Trophoblast cell (in vitro differentiated cells and primary cell): ENCODE measurements around the gene OR51B2.
"Not testable (repeated sequence)": the region's sequence is repeated elsewhere in the genome, so short reads cannot be mapped to it uniquely, and the experiment has no call there.

Source experiments
- DNase-seq, 2 donors: peaks; one replicate each; pipeline ENCODE4 v3.0.0-alpha.2; 2016
- H2AFZ ChIP-seq: 2 replicates; pipeline ENCODE4 v1.6.1; 2013; ENCODE audit warnings: low read length, moderate library complexity, mild to moderate bottlenecking; ENCODE audit not compliant: insufficient read depth, poor library complexity
- H2AK5ac ChIP-seq: 2 replicates; pipeline ENCODE4 v1.6.1; 2013; ENCODE audit warnings: mild to moderate bottlenecking, low read length
- H2BK120ac ChIP-seq: 2 replicates; pipeline ENCODE4 v1.6.1; 2013; ENCODE audit warnings: low read length, mild to moderate bottlenecking, moderate library complexity; ENCODE audit not compliant: insufficient read depth, poor library complexity
- H2BK12ac ChIP-seq: 2 replicates; pipeline ENCODE4 v1.6.1; 2013; ENCODE audit warnings: mild to moderate bottlenecking, low read length, moderate library complexity
- H2BK5ac ChIP-seq: 2 replicates; pipeline ENCODE4 v1.6.1; 2013; ENCODE audit warnings: low read length, low read depth, moderate library complexity, mild to moderate bottlenecking; ENCODE audit not compliant: poor library complexity
- H3K14ac ChIP-seq: 2 replicates; pipeline ENCODE4 v1.6.1; 2013; ENCODE audit warnings: mild to moderate bottlenecking, low read length
- H3K18ac ChIP-seq: 2 replicates; pipeline ENCODE4 v1.6.1; 2013; ENCODE audit warnings: mild to moderate bottlenecking, low read length
- H3K23ac ChIP-seq: 2 replicates; pipeline ENCODE4 v1.6.1; 2013; ENCODE audit warnings: low read length
- H3K27ac ChIP-seq: 2 replicates; pipeline ENCODE4 v1.5.1; 2013; ENCODE audit warnings: low read depth, mild to moderate bottlenecking, inconsistent platforms, low read length, moderate library complexity
- H3K27me3 ChIP-seq: 2 replicates; pipeline ENCODE4 v1.6.1; 2013; ENCODE audit warnings: inconsistent platforms, mild to moderate bottlenecking, low read length, moderate library complexity; ENCODE audit not compliant: insufficient read depth
- H3K36me3 ChIP-seq, 2 experiments: 1 replicate in 1 of 2; 2 replicates in 1 of 2; pipeline ENCODE4 v1.6.1; 2013; ENCODE audit warnings: low read length in 2 of 2, mild to moderate bottlenecking in 2 of 2, moderate library complexity in 1 of 2; ENCODE audit not compliant: insufficient read depth in 2 of 2, control insufficient read depth in 1 of 2
- H3K4ac ChIP-seq: 2 replicates; pipeline ENCODE4 v1.6.1; 2013; ENCODE audit warnings: low read depth, mild to moderate bottlenecking, low read length, moderate library complexity
- H3K4me1 ChIP-seq, 2 experiments: 1 replicate in 1 of 2; 2 replicates in 1 of 2; pipeline ENCODE4 v1.6.1; 2013; ENCODE audit warnings: low read length in 2 of 2, mild to moderate bottlenecking in 2 of 2, moderate library complexity in 1 of 2; ENCODE audit not compliant: insufficient read depth in 2 of 2, control insufficient read depth in 1 of 2
- H3K4me2 ChIP-seq: 2 replicates; pipeline ENCODE4 v1.6.1; 2013; ENCODE audit warnings: inconsistent platforms, mild to moderate bottlenecking, low read length, moderate library complexity
- H3K4me3 ChIP-seq: 2 replicates; pipeline ENCODE4 v1.5.1; 2013; ENCODE audit warnings: mild to moderate bottlenecking, low read depth, low read length, inconsistent platforms
- H3K79me1 ChIP-seq: one replicate; pipeline ENCODE4 v1.6.1; 2013; ENCODE audit warnings: low read length
- H3K79me2 ChIP-seq: 2 replicates; pipeline ENCODE4 v1.6.1; 2013; ENCODE audit warnings: low read length, mild to moderate bottlenecking; ENCODE audit not compliant: control insufficient read depth, insufficient read depth, poor library complexity
- H3K9ac ChIP-seq: 2 replicates; pipeline ENCODE4 v1.6.1; 2013; ENCODE audit warnings: mild to moderate bottlenecking, low read length
- H3K9me3 ChIP-seq: 2 replicates; pipeline ENCODE4 v1.6.1; 2013; ENCODE audit warnings: low read depth, mild to moderate bottlenecking, control low read depth, inconsistent platforms, low read length; ENCODE audit not compliant: insufficient read depth
- H4K12ac ChIP-seq: 2 replicates; pipeline ENCODE4 v1.6.1; 2013; ENCODE audit warnings: low read depth, mild to moderate bottlenecking, low read length, moderate library complexity
- H4K8ac ChIP-seq: 2 replicates; pipeline ENCODE4 v1.6.1; 2013; ENCODE audit warnings: low read depth, mild to moderate bottlenecking, low read length, moderate library complexity
- H4K91ac ChIP-seq: one replicate; pipeline ENCODE4 v1.6.1; 2013; ENCODE audit warnings: low read depth, mild to moderate bottlenecking, low read length, moderate library complexity
- WGBS: extraction: QIAGEN DNeasy Blood & Tissue Kit; methylation state at CpG from one replicate; pipeline ENCODE4 v1.1.7; 2013; ENCODE audit warnings: missing lambda C conversion rate; ENCODE audit not compliant: insufficient read length, insufficient coverage; ENCODE audit errors: extremely low coverage; 5-methylcytosine and 5-hydroxymethylcytosine counted together

The OR51B2 gene

DNA sequence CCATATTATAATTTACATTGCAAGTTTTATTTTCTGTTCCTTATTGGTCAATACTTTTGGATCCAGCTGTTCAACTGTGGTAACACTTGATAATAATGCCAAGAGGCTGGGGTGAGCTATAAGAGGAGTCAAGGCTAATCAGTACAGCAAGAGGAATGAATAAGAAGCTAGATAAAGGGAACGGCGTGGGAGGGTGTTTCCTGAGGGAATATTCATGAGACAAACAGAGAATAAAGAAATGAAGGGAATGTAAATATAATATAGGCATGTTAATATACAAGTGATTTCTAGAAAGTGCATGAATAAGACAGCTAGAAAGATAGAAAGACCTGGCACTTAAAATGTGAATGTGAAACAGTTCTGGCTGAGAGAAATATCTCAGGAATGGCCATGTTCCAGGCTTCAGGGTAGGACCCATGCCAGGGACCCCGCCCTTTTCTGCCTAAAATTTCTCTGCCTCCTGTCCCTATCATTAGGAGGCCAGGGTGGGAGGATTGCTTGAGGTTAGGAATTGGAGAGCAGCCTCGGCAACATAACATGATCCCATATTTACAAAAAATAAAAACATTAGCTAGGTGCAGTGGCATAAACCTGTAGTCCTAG, 26.3 kb downstream of the OR51B2 start:
- DNase-seq: no peak
- Histone ChIP-seq H3K27ac (no peak overlapping the region), H3K4me2 (no peak overlapping the region)

DNA sequence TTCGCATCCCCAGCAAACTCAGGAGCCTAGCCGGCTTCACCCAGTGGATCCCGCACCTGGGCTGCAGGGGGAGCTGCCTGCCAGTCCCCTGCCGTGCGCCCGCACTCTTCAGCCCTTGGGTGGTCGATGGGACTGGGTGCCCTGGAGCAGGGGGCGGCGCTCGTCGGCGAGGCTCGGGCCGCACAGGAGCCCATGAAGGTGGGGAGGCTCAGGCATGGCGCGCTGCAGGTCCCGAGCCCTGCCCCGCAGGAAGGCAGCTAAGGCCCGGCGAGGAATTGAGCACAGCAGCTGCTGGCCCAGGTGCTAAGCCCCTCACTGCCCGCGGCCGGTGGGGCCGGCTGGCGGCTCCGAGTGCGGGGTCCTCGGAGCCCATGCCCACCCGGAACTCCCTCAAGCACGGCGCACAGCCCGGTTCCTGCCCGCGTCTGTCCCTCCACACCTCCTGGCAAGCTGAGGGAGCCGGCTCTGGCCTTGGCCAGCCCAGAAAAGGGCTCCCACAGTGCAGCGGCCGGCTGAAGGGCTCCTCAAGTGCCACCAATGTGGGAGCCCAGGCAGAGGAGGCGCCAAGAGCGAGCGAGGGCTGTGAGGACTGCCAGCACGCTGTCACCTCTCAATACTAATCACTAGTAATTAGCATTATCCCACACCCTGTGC, 29.6 kb downstream of the OR51B2 start:
- DNase-seq, H2BK120ac ChIP-seq, H2AK5ac ChIP-seq, H3K4me1 ChIP-seq, H3K36me3 ChIP-seq, H3K79me1 ChIP-seq, H3K79me2 ChIP-seq, H4K91ac ChIP-seq, H4K8ac ChIP-seq, H4K12ac ChIP-seq, H3K27me3 ChIP-seq, H3K4ac ChIP-seq, H3K14ac ChIP-seq, H2BK12ac ChIP-seq, H3K27ac ChIP-seq, H3K9me3 ChIP-seq, H3K4me2 ChIP-seq, H3K18ac ChIP-seq, H2AFZ ChIP-seq, H3K23ac ChIP-seq, H2BK5ac ChIP-seq, H3K9ac ChIP-seq, H3K4me3 ChIP-seq: not testable (repeated sequence)
- WGBS: no CpG with 5 or more reads among the region's 41 CpGs

More for the DNA sequence above, 26.3 kb downstream of the OR51B2 start:
- Histone ChIP-seq H3K23ac (no peak overlapping the region), H4K91ac (no peak overlapping the region), H3K79me2 (no peaks in the 10 kb centered on the region), H2AK5ac (no peak overlapping the region), H3K4ac (no peak overlapping the region), H3K4me1 (no peaks in the 10 kb centered on the region), H3K18ac (no peak overlapping the region), H2BK5ac (no peak overlapping the region), H3K36me3 (no peaks in the 10 kb centered on the region), H2AFZ (no peak overlapping the region), H4K12ac (no peak overlapping the region), H3K14ac (no peak overlapping the region), H3K27me3 (no peaks in the 10 kb centered on the region), H2BK12ac (no peak overlapping the region), H3K4me3 (no peak overlapping the region), H3K79me1 (no peaks in the 10 kb centered on the region), H4K8ac (no peak overlapping the region), H3K9ac (no peak overlapping the region), H2BK120ac (no peak overlapping the region), H3K9me3 (peaks cover 2% of the 10 kb centered on the region)
- WGBS: no CpG with 5 or more reads among the region's 4 CpGs

DNA sequence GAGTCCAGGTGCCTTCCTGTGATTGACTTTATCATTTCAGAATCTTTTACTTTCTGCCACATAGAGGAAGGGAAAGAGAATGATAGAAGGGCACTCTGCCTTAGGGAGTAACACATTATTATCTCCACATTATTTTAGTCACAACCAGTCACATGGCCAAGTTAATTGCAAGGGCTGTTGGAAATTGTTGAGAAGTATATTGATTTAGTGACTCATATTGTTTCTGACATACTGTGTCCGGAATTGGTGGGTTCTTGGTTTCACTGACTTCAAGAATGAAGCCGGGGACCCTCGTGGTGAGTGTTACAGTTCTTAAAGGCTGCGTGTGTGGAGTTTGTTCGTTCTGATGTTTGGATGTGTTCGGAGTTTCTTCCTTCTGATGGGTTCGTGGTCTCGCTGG, 31.1 kb downstream of the OR51B2 start:
- H3K36me3 ChIP-seq: no peaks in the 10 kb centered on the region
- H3K79me1 ChIP-seq: no peaks in the 10 kb centered on the region
- no peak overlapping the region for H4K8ac ChIP-seq
- H3K79me2 ChIP-seq: no peaks in the 10 kb centered on the region
- no peak overlapping the region for H3K14ac ChIP-seq
- H3K4me3 ChIP-seq: no peak overlapping the region
- H2BK12ac ChIP-seq: no peak overlapping the region
- H3K4me1 ChIP-seq: no peaks in the 10 kb centered on the region
- no peak overlapping the region for H3K18ac ChIP-seq
- no peak overlapping the region for H3K4ac ChIP-seq
- no peak for DNase-seq
- no peak overlapping the region for H3K4me2 ChIP-seq
- no peaks in the 10 kb centered on the region for H3K27me3 ChIP-seq
- no peak overlapping the region for H2BK120ac ChIP-seq
- no peak overlapping the region for H3K23ac ChIP-seq
- H4K12ac ChIP-seq: no peak overlapping the region
- H4K91ac ChIP-seq: no peak overlapping the region
- H2AK5ac ChIP-seq: no peak overlapping the region
- no peak overlapping the region for H3K27ac ChIP-seq
- no CpG with 5 or more reads among the region's 8 CpGs for WGBS
- H2BK5ac ChIP-seq: no peak overlapping the region
- no peak overlapping the region for H2AFZ ChIP-seq
- no peak overlapping the region for H3K9ac ChIP-seq
- H3K9me3 ChIP-seq: no peaks in the 10 kb centered on the region

DNA sequence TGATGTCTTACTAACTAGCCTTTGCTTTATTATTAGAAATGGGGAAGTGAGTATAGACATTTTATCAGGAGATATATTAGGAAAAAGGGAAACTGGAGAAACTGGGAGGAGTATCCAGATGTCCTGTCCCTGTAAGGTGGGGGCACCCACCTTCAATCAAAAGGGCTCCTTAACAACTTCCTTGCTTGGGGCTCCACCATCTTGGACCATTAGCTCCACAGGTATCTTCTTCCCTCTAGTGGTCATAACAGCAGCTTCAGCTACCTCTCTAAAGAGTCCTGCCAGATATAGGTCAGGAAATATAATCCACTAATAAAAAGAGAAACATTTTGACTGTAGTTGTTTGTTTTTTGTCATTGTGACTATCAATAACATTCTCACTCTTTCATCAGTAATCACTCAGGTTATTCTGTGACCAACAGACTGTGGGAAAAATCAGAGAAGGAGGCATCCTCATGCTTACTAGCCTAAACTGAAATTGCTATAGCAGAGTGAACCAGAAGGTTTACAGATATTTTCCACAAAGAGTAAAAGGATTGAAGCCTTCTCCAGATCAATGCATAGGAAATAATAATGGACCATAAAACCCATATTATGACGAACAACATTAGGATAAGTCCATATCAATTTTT, 32.8 kb downstream of the OR51B2 start:
- no peak overlapping the region for H2BK12ac ChIP-seq
- no peaks in the 10 kb centered on the region for H3K4me1 ChIP-seq
- H3K36me3 ChIP-seq: no peaks in the 10 kb centered on the region
- H3K79me1 ChIP-seq: no peaks in the 10 kb centered on the region
- DNase-seq: peak in 1 of 2 donors; percentile 23
- H3K23ac ChIP-seq: no peak overlapping the region
- no peaks in the 10 kb centered on the region for H3K27me3 ChIP-seq
- H4K12ac ChIP-seq: no peak overlapping the region
- no peak overlapping the region for H3K4ac ChIP-seq
- no peaks in the 10 kb centered on the region for H3K9me3 ChIP-seq
- H3K18ac ChIP-seq: no peak overlapping the region
- no peaks in the 10 kb centered on the region for H3K79me2 ChIP-seq
- H2BK5ac ChIP-seq: no peak overlapping the region
- H3K9ac ChIP-seq: no peak overlapping the region
- no peak overlapping the region for H3K27ac ChIP-seq
- no peak overlapping the region for H3K4me2 ChIP-seq
- no peak overlapping the region for H2AK5ac ChIP-seq
- no peak overlapping the region for H3K4me3 ChIP-seq
- no peak overlapping the region for H3K14ac ChIP-seq
- WGBS: no CpG with 5 or more reads among the region's 1 CpG
- H4K8ac ChIP-seq: no peak overlapping the region
- no peak overlapping the region for H4K91ac ChIP-seq
- H2AFZ ChIP-seq: no peak overlapping the region
- no peak overlapping the region for H2BK120ac ChIP-seq
